Stimulated activated naive CD4-positive, alpha-beta T cell treated with Interleukin-2 at 50 U/mL for 16 hours (primary cell): ENCODE results near the gene ATP5MK.
"Not testable (repeated sequence)": the region's sequence is repeated elsewhere in the genome, so short reads cannot be mapped to it uniquely, and the experiment has no call there.

Source experiments
- DNase-seq: peaks from one replicate; lab custom pipeline; 2025; lab: John Stamatoyannopoulos, UW

The ATP5MK gene

GRCh38 chr10:103396789-103397087, 463 bp upstream of the ATP5MK start:
- no peak for DNase-seq

GRCh38 chr10:103395754-103396066, 565 bp downstream of the ATP5MK start:
- DNase-seq: no peak

GRCh38 chr10:103394180-103394579, 2.1 kb downstream of the ATP5MK start:
- no peak for DNase-seq

DNA sequence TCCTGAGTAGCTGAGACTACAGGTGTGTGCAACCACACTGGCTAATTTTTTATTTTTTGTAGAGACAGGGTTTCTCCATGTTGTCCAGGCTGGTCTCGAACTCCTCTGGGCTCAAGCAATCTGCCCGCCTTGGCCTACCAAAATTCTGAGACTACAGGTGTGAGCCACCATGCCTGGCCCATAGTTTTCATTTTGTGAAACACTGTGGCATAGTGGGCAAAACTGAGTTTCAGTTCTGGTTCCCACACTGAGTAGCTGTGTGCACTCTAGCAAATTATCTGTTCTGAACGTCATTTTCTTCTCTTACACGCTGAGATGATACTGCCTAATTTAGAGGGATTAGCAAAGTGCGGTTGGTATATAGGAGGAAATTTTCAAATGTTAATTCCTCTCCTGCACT, 13.5 kb downstream of the ATP5MK start:
- DNase-seq: no peak

DNA sequence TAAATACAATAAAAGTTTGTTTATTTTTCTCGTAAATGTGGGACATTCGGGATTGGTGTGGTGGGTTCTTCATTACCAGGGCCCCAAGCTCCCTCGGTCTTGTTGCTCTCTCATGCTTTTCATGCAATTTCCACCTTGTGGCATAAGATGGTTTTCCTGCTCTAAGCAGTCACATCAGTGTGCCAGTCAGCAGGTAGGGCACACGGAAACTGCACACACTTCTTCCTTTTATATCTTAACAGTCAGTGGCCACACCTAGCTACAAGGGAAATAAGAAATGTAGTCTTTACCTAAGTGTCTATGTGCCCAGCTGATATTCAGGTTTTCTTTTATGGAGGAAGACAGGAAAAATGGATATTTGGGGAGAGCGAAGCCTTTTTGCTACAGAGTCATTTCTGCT, 22.0 kb downstream of the ATP5MK start:
- no peak for DNase-seq

DNA sequence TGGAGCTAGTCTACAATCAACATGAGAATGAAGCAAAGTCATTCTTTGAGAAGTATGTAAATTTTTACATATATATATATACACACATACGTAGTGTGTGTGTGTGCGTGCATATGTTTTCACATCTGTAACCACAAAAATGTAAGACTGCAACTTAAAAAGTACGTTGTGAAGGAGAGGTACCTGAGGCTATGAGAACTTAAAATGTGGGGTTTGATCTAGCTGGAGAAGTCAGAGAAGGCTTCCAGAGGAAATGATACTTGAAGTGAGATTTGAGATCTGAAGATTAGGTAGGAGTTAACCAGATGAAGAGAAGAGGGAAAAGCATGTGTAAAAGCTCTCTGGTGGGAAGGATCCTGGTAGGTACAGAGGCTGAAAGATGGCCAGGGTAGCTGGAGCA, 22.7 kb downstream of the ATP5MK start:
- no peak for DNase-seq

DNA sequence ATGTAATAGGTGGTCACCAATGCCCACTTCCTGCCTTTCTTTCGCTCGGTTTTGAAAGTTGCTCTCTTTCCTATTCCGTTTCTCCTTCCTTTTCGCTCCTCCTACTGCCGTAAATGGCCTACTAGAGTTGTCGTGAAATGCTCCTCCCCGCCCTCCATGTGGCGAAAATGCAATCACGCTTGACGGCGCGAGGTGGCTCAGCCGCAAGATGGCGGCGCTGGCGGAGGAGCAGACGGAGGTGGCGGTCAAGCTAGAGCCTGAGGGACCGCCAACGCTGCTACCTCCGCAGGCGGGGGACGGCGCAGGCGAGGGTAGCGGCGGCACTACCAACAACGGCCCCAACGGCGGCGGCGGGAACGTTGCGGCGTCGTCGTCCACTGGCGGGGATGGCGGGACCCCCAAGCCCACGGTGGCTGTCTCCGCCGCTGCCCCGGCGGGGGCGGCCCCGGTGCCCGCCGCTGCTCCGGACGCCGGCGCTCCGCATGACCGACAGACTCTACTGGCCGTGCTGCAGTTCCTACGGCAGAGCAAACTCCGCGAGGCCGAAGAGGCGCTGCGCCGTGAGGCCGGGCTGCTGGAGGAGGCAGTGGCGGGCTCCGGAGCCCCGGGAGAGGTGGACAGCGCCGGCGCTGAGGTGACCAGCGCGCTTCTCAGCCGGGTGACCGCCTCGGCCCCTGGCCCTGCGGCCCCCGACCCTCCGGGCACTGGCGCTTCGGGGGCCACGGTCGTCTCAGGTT, 28.3 kb downstream of the ATP5MK start, which contains the start of gene TAF5:
TSS of gene TAF5 (plus strand) at position 195 of the 737 bp plus-strand sequence. CDS start at position 209, 14 bp downstream.
- peak; percentile 87 for DNase-seq

GRCh38 chr10:103367379-103367781, 28.9 kb downstream of the ATP5MK start:
- DNase-seq: no peak

DNA sequence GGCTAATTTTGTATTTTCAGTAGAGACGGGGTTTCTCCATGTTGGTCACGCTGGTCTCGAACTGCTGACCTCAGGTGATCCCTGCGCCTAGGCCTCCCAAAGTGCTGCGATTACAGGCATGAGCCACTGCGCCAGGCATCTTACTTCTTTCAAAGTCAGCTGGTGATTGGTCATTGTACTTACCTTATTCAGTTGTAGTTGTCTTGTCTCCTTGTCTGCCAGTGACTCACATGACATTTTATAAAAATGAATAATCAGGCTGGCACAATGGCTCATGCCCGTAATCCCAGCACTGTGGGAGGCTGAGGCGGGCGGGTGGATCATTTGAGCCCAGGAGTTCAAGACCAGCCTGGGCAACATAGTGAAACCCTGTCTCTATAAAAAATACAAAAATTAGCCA, 35.5 kb downstream of the ATP5MK start:
- peak; percentile 7 for DNase-seq

DNA sequence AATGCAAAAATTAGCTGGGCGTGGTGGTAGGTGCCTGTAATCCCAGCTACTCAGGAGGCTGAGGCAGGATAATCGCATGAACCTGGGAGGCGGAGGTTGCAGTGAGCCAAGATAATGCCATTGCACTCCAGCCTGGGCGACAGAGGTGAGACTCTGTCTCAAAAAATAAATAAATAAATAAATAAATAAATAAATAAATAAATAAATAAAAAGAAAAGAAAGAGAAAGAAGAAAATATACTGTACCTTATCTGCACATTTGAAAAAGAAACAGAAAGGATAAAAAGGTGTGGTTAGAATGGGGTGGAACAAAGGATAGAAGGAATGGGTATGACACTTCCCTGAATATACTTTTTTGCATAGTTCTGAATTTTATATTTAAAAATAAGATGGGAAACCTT, 36.8 kb downstream of the ATP5MK start:
- not testable (repeated sequence) for DNase-seq

GRCh38 chr10:103355906-103356599, 40.2 kb downstream of the ATP5MK start:
- DNase-seq: no peak

- DNase-seq: not testable (repeated sequence)
Observed at GRCh38 chr10:103354567-103354966, 41.7 kb downstream of the ATP5MK start.

DNA sequence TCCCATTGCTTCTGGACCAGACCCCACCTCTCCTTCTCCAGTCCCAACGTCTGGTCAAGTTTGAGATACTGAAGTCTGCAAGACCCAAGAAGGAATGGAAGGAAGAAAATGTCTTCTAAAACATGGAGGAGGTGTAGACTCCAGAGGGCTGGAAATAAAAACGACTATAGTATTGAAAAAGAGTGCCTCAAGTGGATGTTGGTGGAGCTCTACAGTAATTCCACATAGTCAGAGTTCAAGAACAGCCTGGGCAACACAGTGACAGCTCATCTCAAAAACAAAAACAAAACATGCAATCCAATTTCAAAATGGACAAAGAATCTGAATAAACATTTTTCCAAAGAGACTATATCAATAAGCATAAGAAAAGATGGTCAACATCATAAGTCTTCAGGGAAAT, 43.0 kb downstream of the ATP5MK start:
- no peak for DNase-seq

- DNase-seq: peak; percentile 71
Observed at GRCh38 chr10:103350517-103351260, 45.6 kb downstream of the ATP5MK start, which contains the start of gene PCGF6. TSS of gene PCGF6 (minus strand) at chr10:103351140. CDS start at chr10:103351066, 74 bp downstream.

- no peak for DNase-seq
Observed at GRCh38 chr10:103350175-103350516, 46.1 kb downstream of the ATP5MK start.
